Skeletal muscle satellite cell (primary cell): ENCODE results near the gene WDR64.
"Not testable (repeated sequence)": the region's sequence is repeated elsewhere in the genome, so short reads cannot be mapped to it uniquely, and the experiment has no call there.

Experiments
- H3K27me3 ChIP-seq: 2 replicates; pipeline ENCODE4 v1.7.0; 2013; ENCODE audit warnings: low read length; ENCODE audit not compliant: control insufficient read depth, insufficient read depth
- H3K36me3 ChIP-seq: 2 replicates; pipeline ENCODE4 v1.7.0; 2013; ENCODE audit warnings: mild to moderate bottlenecking, control low read depth, low read length; ENCODE audit not compliant: insufficient read depth
- H3K4me1 ChIP-seq: 2 replicates; pipeline ENCODE4 v1.7.0; 2013; ENCODE audit warnings: low read length; ENCODE audit not compliant: control insufficient read depth, insufficient read depth
- H3K4me2 ChIP-seq: 2 replicates; pipeline ENCODE4 v1.7.0; 2013; ENCODE audit warnings: mild to moderate bottlenecking, low read length
- H3K4me3 ChIP-seq: 2 replicates; pipeline ENCODE4 v1.7.0; 2013; ENCODE audit warnings: low read length
- H3K9ac ChIP-seq: 2 replicates; pipeline ENCODE4 v1.7.0; 2013; ENCODE audit warnings: mild to moderate bottlenecking, low read depth, low read length, moderate library complexity
- H3K9me3 ChIP-seq: replicated peaks from 2 replicates; pipeline ENCODE4 v1.7.0; 2013; ENCODE audit warnings: mild to moderate bottlenecking, control low read depth, low read length

WDR64 gene

GRCh38 chr1:241641773-241642592, 10.1 kb upstream of the WDR64 start:
- Histone ChIP-seq H3K4me3 (no peak overlapping the region), H3K27me3 (no peaks in the 10 kb centered on the region), H3K36me3 (no peaks in the 10 kb centered on the region), H3K4me2 (no peak overlapping the region), H3K9ac (no peak overlapping the region), H3K9me3 (no peaks in the 10 kb centered on the region), H3K4me1 (peaks cover 33% of the 10 kb centered on the region)

- Histone ChIP-seq H3K4me2 (no peak overlapping the region), H3K4me1 (peaks cover 31% of the 10 kb centered on the region), H3K4me3 (no peak overlapping the region), H3K36me3 (no peaks in the 10 kb centered on the region), H3K9me3 (no peaks in the 10 kb centered on the region), H3K27me3 (no peaks in the 10 kb centered on the region), H3K9ac (no peak overlapping the region)
Measured at GRCh38 chr1:241642593-241642944, 9.5 kb upstream of the WDR64 start.

GRCh38 chr1:241644259-241644658, 7.8 kb upstream of the WDR64 start:
- H3K9ac ChIP-seq: no peak overlapping the region
- H3K4me3 ChIP-seq: no peak overlapping the region
- H3K36me3 ChIP-seq: no peaks in the 10 kb centered on the region
- H3K9me3 ChIP-seq: no peaks in the 10 kb centered on the region
- no peaks in the 10 kb centered on the region for H3K27me3 ChIP-seq
- H3K4me1 ChIP-seq: peaks cover 28% of the 10 kb centered on the region
- H3K4me2 ChIP-seq: no peak overlapping the region

GRCh38 chr1:241645199-241645598, 6.9 kb upstream of the WDR64 start:
- Histone ChIP-seq H3K4me3 (no peak overlapping the region), H3K9me3 (no peaks in the 10 kb centered on the region), H3K4me1 (peaks cover 28% of the 10 kb centered on the region), H3K9ac (no peak overlapping the region), H3K27me3 (no peaks in the 10 kb centered on the region), H3K36me3 (no peaks in the 10 kb centered on the region), H3K4me2 (no peak overlapping the region)

- no peaks in the 10 kb centered on the region for H3K27me3 ChIP-seq
- H3K36me3 ChIP-seq: no peaks in the 10 kb centered on the region
- no peak overlapping the region for H3K4me2 ChIP-seq
- peaks cover 20% of the 10 kb centered on the region for H3K4me1 ChIP-seq
- H3K4me3 ChIP-seq: no peak overlapping the region
- no peaks in the 10 kb centered on the region for H3K9me3 ChIP-seq
- H3K9ac ChIP-seq: no peak overlapping the region
Measured at GRCh38 chr1:241646201-241646600, 5.9 kb upstream of the WDR64 start.

- H3K4me3 ChIP-seq: no peak overlapping the region
- no peaks in the 10 kb centered on the region for H3K9me3 ChIP-seq
- H3K36me3 ChIP-seq: no peaks in the 10 kb centered on the region
- no peak overlapping the region for H3K4me2 ChIP-seq
- peaks cover 9% of the 10 kb centered on the region for H3K4me1 ChIP-seq
- H3K27me3 ChIP-seq: no peaks in the 10 kb centered on the region
- no peak overlapping the region for H3K9ac ChIP-seq
Measured at GRCh38 chr1:241647658-241648057, 4.4 kb upstream of the WDR64 start.

- no peaks in the 10 kb centered on the region for H3K27me3 ChIP-seq
- no peaks in the 10 kb centered on the region for H3K36me3 ChIP-seq
- H3K4me2 ChIP-seq: no peak overlapping the region
- H3K4me1 ChIP-seq: peaks cover 9% of the 10 kb centered on the region
- no peak overlapping the region for H3K9ac ChIP-seq
- no peaks in the 10 kb centered on the region for H3K9me3 ChIP-seq
- H3K4me3 ChIP-seq: no peak overlapping the region
Measured at GRCh38 chr1:241648159-241648558, 3.9 kb upstream of the WDR64 start.

GRCh38 chr1:241654019-241654418, 1.9 kb downstream of the WDR64 start:
- Histone ChIP-seq H3K4me3 (no peak overlapping the region), H3K36me3 (no peaks in the 10 kb centered on the region), H3K27me3 (no peaks in the 10 kb centered on the region), H3K4me2 (no peak overlapping the region), H3K9me3 (no peaks in the 10 kb centered on the region), H3K9ac (no peak overlapping the region), H3K4me1 (no peaks in the 10 kb centered on the region)

GRCh38 chr1:241654641-241655040, 2.6 kb downstream of the WDR64 start:
- no peak overlapping the region for H3K9ac ChIP-seq
- H3K27me3 ChIP-seq: no peaks in the 10 kb centered on the region
- no peaks in the 10 kb centered on the region for H3K9me3 ChIP-seq
- no peaks in the 10 kb centered on the region for H3K36me3 ChIP-seq
- no peaks in the 10 kb centered on the region for H3K4me1 ChIP-seq
- no peak overlapping the region for H3K4me2 ChIP-seq
- no peak overlapping the region for H3K4me3 ChIP-seq

GRCh38 chr1:241658081-241658793, 6.2 kb downstream of the WDR64 start:
- Histone ChIP-seq H3K36me3 (no peaks in the 10 kb centered on the region), H3K9me3 (no peaks in the 10 kb centered on the region), H3K27me3 (no peaks in the 10 kb centered on the region), H3K4me1 (no peaks in the 10 kb centered on the region), H3K4me2 (no peak overlapping the region), H3K4me3 (no peak overlapping the region), H3K9ac (no peak overlapping the region)

GRCh38 chr1:241659016-241659415, 6.9 kb downstream of the WDR64 start:
- H3K9me3 ChIP-seq, H3K9ac ChIP-seq, H3K4me3 ChIP-seq, H3K4me2 ChIP-seq, H3K36me3 ChIP-seq, H3K27me3 ChIP-seq, H3K4me1 ChIP-seq: not testable (repeated sequence)
